Measurements from ENCODE around the gene LRMDA. TPM values are rescaled to one million over a fixed set of nuclear protein-coding genes. Genes with fewer than 3 reads are reported as not detected.

LRMDA gene
- total RNA-seq, 1 experiment from 2014 or later, result not detected

- Histone ChIP-seq H3K4me2 (ENCODE audit: low read depth, low read length, poor library complexity, severe bottlenecking) (no peak overlapping the region), H3K36me3 (ENCODE audit: insufficient read depth, low read length) (no peaks in the 10 kb centered on the region), H3K9me2 (replicated peaks; ENCODE audit: insufficient read depth, low read length) (no peaks in the 10 kb centered on the region), H3K79me2 (ENCODE audit: low read length) (no peaks in the 10 kb centered on the region), H2AFZ (ENCODE audit: low read length) (no peak overlapping the region), H3K9ac (ENCODE audit: low read length) (no peak overlapping the region), H3K4me3 (ENCODE audit: low read length) (no peak overlapping the region), H3K27me3 (ENCODE audit: low read length) (no peaks in the 10 kb centered on the region), H3K9me3 (ENCODE audit: low read length) (peaks cover 8% of the 10 kb centered on the region; the same call in 1 of the 2 replicates), H3K27ac (ENCODE audit: low read length) (no peak overlapping the region), H4K20me1 (ENCODE audit: insufficient read depth, low read depth, low read length) (no peaks in the 10 kb centered on the region), H3K4me1 (ENCODE audit: low read length) (no peaks in the 10 kb centered on the region)
- DNase-seq, result no peak
Observed at GRCh38 chr10:76155961-76156360, 724.5 kb downstream of the LRMDA start.

- no peaks in the 10 kb centered on the region for H3K36me3 ChIP-seq (ENCODE audit: insufficient read depth, low read length)
- DNase-seq, result no peak
Observed at GRCh38 chr10:76160446-76161300, 729.2 kb downstream of the LRMDA start.

GRCh38 chr10:76161301-76161582, 729.8 kb downstream of the LRMDA start:
- Histone ChIP-seq H3K4me1 (ENCODE audit: low read length) (no peaks in the 10 kb centered on the region), H3K27ac (ENCODE audit: low read length) (no peak overlapping the region), H3K9me2 (replicated peaks; ENCODE audit: insufficient read depth, low read length) (no peaks in the 10 kb centered on the region), H3K36me3 (ENCODE audit: insufficient read depth, low read length) (no peaks in the 10 kb centered on the region), H3K79me2 (ENCODE audit: low read length) (no peaks in the 10 kb centered on the region), H3K27me3 (ENCODE audit: low read length) (no peaks in the 10 kb centered on the region), H4K20me1 (ENCODE audit: insufficient read depth, low read depth, low read length) (no peaks in the 10 kb centered on the region), H3K4me3 (ENCODE audit: low read length) (no peak overlapping the region), H3K9ac (ENCODE audit: low read length) (no peak overlapping the region), H2AFZ (ENCODE audit: low read length) (no peak overlapping the region), H3K9me3 (ENCODE audit: low read length) (no peaks in the 10 kb centered on the region), H3K4me2 (ENCODE audit: low read depth, low read length, poor library complexity, severe bottlenecking) (no peak overlapping the region)
- DNase-seq, result no peak

More at GRCh38 chr10:76160446-76161300, 729.2 kb downstream of the LRMDA start:
- Histone ChIP-seq H3K4me3 (ENCODE audit: low read length) (no peak overlapping the region), H3K9me2 (replicated peaks; ENCODE audit: insufficient read depth, low read length) (no peaks in the 10 kb centered on the region), H3K9ac (ENCODE audit: low read length) (no peak overlapping the region), H3K9me3 (ENCODE audit: low read length) (no peaks in the 10 kb centered on the region), H3K4me2 (ENCODE audit: low read depth, low read length, poor library complexity, severe bottlenecking) (no peak overlapping the region), H2AFZ (ENCODE audit: low read length) (no peak overlapping the region), H3K4me1 (ENCODE audit: low read length) (no peaks in the 10 kb centered on the region), H3K27ac (ENCODE audit: low read length) (no peak overlapping the region), H3K79me2 (ENCODE audit: low read length) (no peaks in the 10 kb centered on the region), H4K20me1 (ENCODE audit: insufficient read depth, low read depth, low read length) (no peaks in the 10 kb centered on the region), H3K27me3 (ENCODE audit: low read length) (no peaks in the 10 kb centered on the region)

GRCh38 chr10:76168437-76168836, 737.0 kb downstream of the LRMDA start:
- Histone ChIP-seq H3K9me2 (replicated peaks; ENCODE audit: insufficient read depth, low read length) (peaks cover 5% of the 10 kb centered on the region; the same call in 1 of the 2 replicates), H3K4me2 (ENCODE audit: low read depth, low read length, poor library complexity, severe bottlenecking) (no peak overlapping the region), H3K27ac (ENCODE audit: low read length) (no peak overlapping the region), H4K20me1 (ENCODE audit: insufficient read depth, low read depth, low read length) (no peaks in the 10 kb centered on the region), H2AFZ (ENCODE audit: low read length) (no peak overlapping the region), H3K4me3 (ENCODE audit: low read length) (no peak overlapping the region), H3K4me1 (ENCODE audit: low read length) (no peaks in the 10 kb centered on the region), H3K27me3 (ENCODE audit: low read length) (no peaks in the 10 kb centered on the region), H3K9me3 (ENCODE audit: low read length) (no peaks in the 10 kb centered on the region), H3K36me3 (ENCODE audit: insufficient read depth, low read length) (no peaks in the 10 kb centered on the region), H3K79me2 (ENCODE audit: low read length) (no peaks in the 10 kb centered on the region), H3K9ac (ENCODE audit: low read length) (no peak overlapping the region)
- no peak for DNase-seq

- no peak for DNase-seq
- H3K9me3 ChIP-seq (ENCODE audit: low read length), result no peaks in the 10 kb centered on the region
- no peak overlapping the region for H2AFZ ChIP-seq (ENCODE audit: low read length)
- H3K27ac ChIP-seq (ENCODE audit: low read length), result no peak overlapping the region
- no peaks in the 10 kb centered on the region for H3K27me3 ChIP-seq (ENCODE audit: low read length)
- no peaks in the 10 kb centered on the region for H3K36me3 ChIP-seq (ENCODE audit: insufficient read depth, low read length)
- no peaks in the 10 kb centered on the region for H3K79me2 ChIP-seq (ENCODE audit: low read length)
- no peaks in the 10 kb centered on the region for H3K4me1 ChIP-seq (ENCODE audit: low read length)
- H3K4me2 ChIP-seq (ENCODE audit: low read depth, low read length, poor library complexity, severe bottlenecking), result no peak overlapping the region
- no peak overlapping the region for H3K9ac ChIP-seq (ENCODE audit: low read length)
- no peaks in the 10 kb centered on the region for H4K20me1 ChIP-seq (ENCODE audit: insufficient read depth, low read depth, low read length)
- no peak overlapping the region for H3K4me3 ChIP-seq (ENCODE audit: low read length)
- H3K9me2 ChIP-seq (replicated peaks; ENCODE audit: insufficient read depth, low read length), result peaks cover 5% of the 10 kb centered on the region; the same call in 1 of the 2 replicates
Observed at GRCh38 chr10:76169246-76169645, 737.8 kb downstream of the LRMDA start.

- Histone ChIP-seq H3K27me3 (ENCODE audit: low read length) (no peaks in the 10 kb centered on the region), H3K4me3 (ENCODE audit: low read length) (no peak overlapping the region), H3K9me2 (replicated peaks; ENCODE audit: insufficient read depth, low read length) (peaks cover 5% of the 10 kb centered on the region; the same call in 1 of the 2 replicates), H3K9me3 (ENCODE audit: low read length) (no peaks in the 10 kb centered on the region), H3K36me3 (ENCODE audit: insufficient read depth, low read length) (no peaks in the 10 kb centered on the region), H3K27ac (ENCODE audit: low read length) (no peak overlapping the region), H4K20me1 (ENCODE audit: insufficient read depth, low read depth, low read length) (no peaks in the 10 kb centered on the region), H3K9ac (ENCODE audit: low read length) (no peak overlapping the region), H3K79me2 (ENCODE audit: low read length) (no peaks in the 10 kb centered on the region), H3K4me2 (ENCODE audit: low read depth, low read length, poor library complexity, severe bottlenecking) (no peak overlapping the region), H3K4me1 (ENCODE audit: low read length) (no peaks in the 10 kb centered on the region), H2AFZ (ENCODE audit: low read length) (no peak overlapping the region)
- DNase-seq, result no peak
Observed at GRCh38 chr10:76172020-76172419, 740.6 kb downstream of the LRMDA start.

- H3K4me3 ChIP-seq (ENCODE audit: low read length), result no peak overlapping the region
- no peak overlapping the region for H2AFZ ChIP-seq (ENCODE audit: low read length)
- H4K20me1 ChIP-seq (ENCODE audit: insufficient read depth, low read depth, low read length), result no peaks in the 10 kb centered on the region
- H3K9me3 ChIP-seq (ENCODE audit: low read length), result no peaks in the 10 kb centered on the region
- H3K9ac ChIP-seq (ENCODE audit: low read length), result no peak overlapping the region
- no peaks in the 10 kb centered on the region for H3K27me3 ChIP-seq (ENCODE audit: low read length)
- no peak overlapping the region for H3K4me2 ChIP-seq (ENCODE audit: low read depth, low read length, poor library complexity, severe bottlenecking)
- no peaks in the 10 kb centered on the region for H3K9me2 ChIP-seq (replicated peaks; ENCODE audit: insufficient read depth, low read length)
- no peaks in the 10 kb centered on the region for H3K4me1 ChIP-seq (ENCODE audit: low read length)
- H3K27ac ChIP-seq (ENCODE audit: low read length), result no peak overlapping the region
- no peak for DNase-seq
- H3K36me3 ChIP-seq (ENCODE audit: insufficient read depth, low read length), result no peaks in the 10 kb centered on the region
- no peaks in the 10 kb centered on the region for H3K79me2 ChIP-seq (ENCODE audit: low read length)
Observed at GRCh38 chr10:76175533-76176165, 744.2 kb downstream of the LRMDA start.

GRCh38 chr10:76176166-76176550, 744.7 kb downstream of the LRMDA start:
- no peak overlapping the region for H2AFZ ChIP-seq (ENCODE audit: low read length)
- H3K4me2 ChIP-seq (ENCODE audit: low read depth, low read length, poor library complexity, severe bottlenecking), result no peak overlapping the region
- H3K79me2 ChIP-seq (ENCODE audit: low read length), result no peaks in the 10 kb centered on the region
- no peaks in the 10 kb centered on the region for H4K20me1 ChIP-seq (ENCODE audit: insufficient read depth, low read depth, low read length)
- no peak overlapping the region for H3K27ac ChIP-seq (ENCODE audit: low read length)
- no peak for DNase-seq
- H3K4me1 ChIP-seq (ENCODE audit: low read length), result no peaks in the 10 kb centered on the region
- no peaks in the 10 kb centered on the region for H3K36me3 ChIP-seq (ENCODE audit: insufficient read depth, low read length)
- no peaks in the 10 kb centered on the region for H3K9me2 ChIP-seq (replicated peaks; ENCODE audit: insufficient read depth, low read length)
- H3K27me3 ChIP-seq (ENCODE audit: low read length), result no peaks in the 10 kb centered on the region
- H3K4me3 ChIP-seq (ENCODE audit: low read length), result no peak overlapping the region
- no peak overlapping the region for H3K9ac ChIP-seq (ENCODE audit: low read length)
- H3K9me3 ChIP-seq (ENCODE audit: low read length), result no peaks in the 10 kb centered on the region
